H9 (cell line): ENCODE measurements around the gene OR6V1. TPM values are rescaled to one million over a fixed set of nuclear protein-coding genes. Genes with fewer than 3 reads are reported as not detected.

Experiments
- DNase-seq: peaks from one replicate; pipeline ENCODE4 v3.0.0-alpha.2; 2017
- H2AFZ ChIP-seq: one replicate; pipeline ENCODE4 v1.6.1; 2013; ENCODE audit warnings: mild to moderate bottlenecking, low read length, control low read depth, moderate library complexity
- H2AK5ac ChIP-seq: 2 replicates; pipeline ENCODE4 v1.6.1; 2013; ENCODE audit warnings: low read length, control low read depth, mixed read lengths; ENCODE audit not compliant: insufficient read length
- H2BK120ac ChIP-seq: one replicate; pipeline ENCODE4 v1.6.1; 2013; ENCODE audit warnings: low read depth, mild to moderate bottlenecking, low read length, control low read depth, inconsistent platforms; ENCODE audit not compliant: poor library complexity, severe bottlenecking
- H2BK12ac ChIP-seq: 2 replicates; pipeline ENCODE4 v1.6.1; 2013; ENCODE audit warnings: low read length, control low read depth, mixed read lengths, low read depth; ENCODE audit not compliant: insufficient read length
- H2BK15ac ChIP-seq: 2 replicates; pipeline ENCODE4 v1.6.1; 2013; ENCODE audit warnings: low read depth, low read length, control low read depth
- H2BK20ac ChIP-seq: one replicate; pipeline ENCODE4 v1.6.1; 2013; ENCODE audit warnings: low read depth, mild to moderate bottlenecking, low read length, control low read depth, inconsistent platforms; ENCODE audit not compliant: poor library complexity, severe bottlenecking
- H2BK5ac ChIP-seq: 2 replicates; pipeline ENCODE4 v1.6.1; 2013; ENCODE audit warnings: low read length, control low read depth, mixed read lengths; ENCODE audit not compliant: insufficient read length
- H3K14ac ChIP-seq: 2 replicates; pipeline ENCODE4 v1.6.1; 2013; ENCODE audit warnings: low read length, control low read depth; ENCODE audit not compliant: insufficient read depth
- H3K18ac ChIP-seq: 2 replicates; pipeline ENCODE4 v1.6.1; 2013; ENCODE audit warnings: low read depth, mild to moderate bottlenecking, mixed read lengths, low read length, control low read depth; ENCODE audit not compliant: insufficient read length
- H3K23ac ChIP-seq: 2 replicates; pipeline ENCODE4 v1.6.1; 2013; ENCODE audit warnings: low read length, control low read depth, mixed read lengths, low read depth; ENCODE audit not compliant: insufficient read length
- H3K23me2 ChIP-seq: 2 replicates; pipeline ENCODE4 v1.6.1; 2013; ENCODE audit warnings: low read depth, mild to moderate bottlenecking, mixed read lengths, low read length, control low read depth; ENCODE audit not compliant: insufficient read length, poor library complexity, severe bottlenecking
- H3K27ac ChIP-seq: 2 replicates; pipeline ENCODE4 v1.5.1; 2013; ENCODE audit warnings: low read length, control low read depth, mixed read lengths, low read depth; ENCODE audit not compliant: insufficient read length
- H3K27me3 ChIP-seq: 2 replicates; pipeline ENCODE4 v1.6.1; 2013; ENCODE audit warnings: low read length, control low read depth, inconsistent platforms; ENCODE audit not compliant: insufficient read depth
- H3K4ac ChIP-seq: 2 replicates; pipeline ENCODE4 v1.6.1; 2013; ENCODE audit warnings: low read depth, mild to moderate bottlenecking, control low read depth, inconsistent platforms, low read length, moderate library complexity
- H3K4me1 ChIP-seq: 2 replicates; pipeline ENCODE4 v1.6.1; 2013; ENCODE audit warnings: low read length, control low read depth, inconsistent platforms; ENCODE audit not compliant: insufficient read depth
- H3K4me2 ChIP-seq: 2 replicates; pipeline ENCODE4 v1.6.1; 2013; ENCODE audit warnings: low read length, control low read depth, mixed read lengths; ENCODE audit not compliant: insufficient read length, insufficient read depth
- H3K56ac ChIP-seq: 2 replicates; pipeline ENCODE4 v1.6.1; 2013; ENCODE audit warnings: low read depth, mild to moderate bottlenecking, mixed read lengths, low read length, control low read depth; ENCODE audit not compliant: insufficient read length
- H3K79me1 ChIP-seq: 2 replicates; pipeline ENCODE4 v1.6.1; 2013; ENCODE audit warnings: low read depth, mild to moderate bottlenecking, moderate library complexity, low read length, control low read depth, inconsistent platforms; ENCODE audit not compliant: insufficient read depth, poor library complexity, severe bottlenecking
- H3K79me2 ChIP-seq: 2 replicates; pipeline ENCODE4 v1.6.1; 2013; ENCODE audit warnings: low read length, control low read depth, inconsistent platforms; ENCODE audit not compliant: insufficient read depth
- H3K9ac ChIP-seq: 2 replicates; pipeline ENCODE4 v1.6.1; 2013; ENCODE audit warnings: low read length, control low read depth, mixed read lengths; ENCODE audit not compliant: insufficient read length; ENCODE audit errors: extremely low read depth
- H3K9me3 ChIP-seq: one replicate; pipeline ENCODE4 v1.6.1; 2013; ENCODE audit warnings: low read depth, low read length, inconsistent platforms; ENCODE audit not compliant: control insufficient read depth
- H3T11ph ChIP-seq: one replicate; pipeline ENCODE4 v1.6.1; 2013; ENCODE audit warnings: mild to moderate bottlenecking, low read length, control low read depth, inconsistent platforms
- H4K20me1 ChIP-seq: one replicate; pipeline ENCODE4 v1.6.1; 2013; ENCODE audit not compliant: control insufficient read depth, insufficient read length, insufficient read depth
- H4K5ac ChIP-seq: 2 replicates; pipeline ENCODE4 v1.6.1; 2013; ENCODE audit warnings: low read depth, mild to moderate bottlenecking, mixed read lengths, low read length, control low read depth; ENCODE audit not compliant: insufficient read length
- H4K8ac ChIP-seq: replicated peaks from 2 replicates; pipeline ENCODE4 v1.6.1; 2013; ENCODE audit warnings: low read length, control low read depth, mixed read lengths, low read depth; ENCODE audit not compliant: insufficient read length
- H4K91ac ChIP-seq: 2 replicates; pipeline ENCODE4 v1.6.1; 2013; ENCODE audit warnings: low read depth, mild to moderate bottlenecking, moderate library complexity, mixed read lengths, low read length, control low read depth; ENCODE audit not compliant: insufficient read length
- H3K27ac Mint-ChIP-seq, 3 experiments: 2 replicates in 2 of 3; 3 replicates in 1 of 3; pipeline ENCODE4 v1.8.0; 2020 to 2021; ENCODE audit warnings: mixed read lengths in 3 of 3, mild to moderate bottlenecking in 1 of 3, moderate library complexity in 1 of 3
- H3K27me3 Mint-ChIP-seq: 2 replicates; pipeline ENCODE4 v1.8.0; 2021; ENCODE audit warnings: low read depth, mild to moderate bottlenecking, moderate library complexity, mixed read lengths
- H3K36me3 Mint-ChIP-seq, 3 experiments: 2 replicates in 2 of 3; 3 replicates in 1 of 3; pipeline ENCODE4 v1.8.0; 2020 to 2021; ENCODE audit warnings: low read depth in 3 of 3, mixed read lengths in 3 of 3; ENCODE audit not compliant: insufficient read depth in 1 of 3
- H3K4me1 Mint-ChIP-seq, 2 experiments: 2 replicates each; pipeline ENCODE4 v1.8.0; 2020; ENCODE audit warnings: mixed read lengths in 2 of 2
- H3K4me3 Mint-ChIP-seq, 2 experiments: 2 replicates in 1 of 2; 3 replicates in 1 of 2; pipeline ENCODE4 v1.8.0; 2020 to 2021; ENCODE audit warnings: mild to moderate bottlenecking in 2 of 2, mixed read lengths in 2 of 2, moderate library complexity in 1 of 2
- H3K9me3 Mint-ChIP-seq, 2 experiments: 2 replicates in 1 of 2; 3 replicates in 1 of 2; pipeline ENCODE4 v1.8.0; 2020; ENCODE audit warnings: mild to moderate bottlenecking in 2 of 2, mixed read lengths in 2 of 2, moderate library complexity in 1 of 2
- total RNA-seq: library from RNA; stranded (reverse); gene quantifications from 2 replicates; pipeline ENCODE4 v1.2.1, GENCODE V29; 2021
- TF ChIP-seq, protein P1 (sequence below): fragments of 200-600 bp; sonication (generic); conservative IDR thresholded peaks from 3 replicates; pipeline ENCODE4 v1.8.0; 2021; ENCODE audit warnings: antibody characterized with exemption, mild to moderate bottlenecking

The OR6V1 gene
- total RNA-seq, 1 experiment from 2014 or later: not detected

DNA sequence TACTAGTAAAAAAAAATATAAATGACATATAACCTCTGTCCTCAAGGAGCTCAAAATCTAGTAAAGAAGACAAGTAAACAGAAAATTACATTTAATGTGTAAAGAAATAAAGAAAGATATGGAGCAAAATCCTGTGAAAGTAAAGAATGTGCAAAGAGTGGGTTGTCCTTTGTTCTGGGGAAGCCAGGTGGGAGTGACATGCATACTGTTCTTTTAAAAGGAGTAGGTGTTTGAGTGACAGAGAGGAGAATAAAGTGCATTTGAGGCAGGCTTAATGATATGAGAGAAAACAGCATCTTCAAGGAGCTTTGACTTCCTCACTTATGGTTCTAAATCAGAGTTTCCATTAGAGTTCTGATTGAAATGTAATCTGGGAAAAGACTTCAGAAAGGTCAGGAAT, 22.0 kb downstream of the OR6V1 start:
- Histone ChIP-seq H3K4me2 (no peak overlapping the region), H3K79me1 (no peaks in the 10 kb centered on the region), H2BK120ac (no peak overlapping the region), H3K56ac (no peak overlapping the region), H3K14ac (no peak overlapping the region), H3K27me3 (no peaks in the 10 kb centered on the region), H3K79me2 (no peaks in the 10 kb centered on the region), H4K8ac (no peak overlapping the region), H2BK15ac (no peak overlapping the region), H2BK20ac (no peak overlapping the region), H3K9me3 (no peaks in the 10 kb centered on the region), H3K23ac (no peak overlapping the region), H4K91ac (no peak overlapping the region), H4K5ac (no peak overlapping the region), H3T11ph (no peak overlapping the region), H3K4ac (no peak overlapping the region), H3K23me2 (no peaks in the 10 kb centered on the region), H3K27ac (no peak overlapping the region), H2BK12ac (no peak overlapping the region), H2AFZ (no peak overlapping the region), H2BK5ac (no peak overlapping the region), H3K18ac (no peak overlapping the region), H3K9ac (no peak overlapping the region), H4K20me1 (no peaks in the 10 kb centered on the region), H3K4me1 (no peaks in the 10 kb centered on the region; the same call in 1 of the 2 replicates), H2AK5ac (no peak overlapping the region)
- no peak for DNase-seq
- Mint-ChIP-seq H3K36me3 (no peaks in the 10 kb centered on the region), H3K27ac (no peak overlapping the region), H3K27me3 (no peaks in the 10 kb centered on the region; the same call in 1 of the 2 replicates), H3K9me3 (peaks cover 0 to 3% of the 10 kb centered on the region in 2 experiments; a peak in 2 of 5 replicates), H3K4me3 (no peak overlapping the region), H3K4me1 (peaks cover 21 to 23% of the 10 kb centered on the region in 2 experiments)
- TF ChIP-seq, protein P1, sequence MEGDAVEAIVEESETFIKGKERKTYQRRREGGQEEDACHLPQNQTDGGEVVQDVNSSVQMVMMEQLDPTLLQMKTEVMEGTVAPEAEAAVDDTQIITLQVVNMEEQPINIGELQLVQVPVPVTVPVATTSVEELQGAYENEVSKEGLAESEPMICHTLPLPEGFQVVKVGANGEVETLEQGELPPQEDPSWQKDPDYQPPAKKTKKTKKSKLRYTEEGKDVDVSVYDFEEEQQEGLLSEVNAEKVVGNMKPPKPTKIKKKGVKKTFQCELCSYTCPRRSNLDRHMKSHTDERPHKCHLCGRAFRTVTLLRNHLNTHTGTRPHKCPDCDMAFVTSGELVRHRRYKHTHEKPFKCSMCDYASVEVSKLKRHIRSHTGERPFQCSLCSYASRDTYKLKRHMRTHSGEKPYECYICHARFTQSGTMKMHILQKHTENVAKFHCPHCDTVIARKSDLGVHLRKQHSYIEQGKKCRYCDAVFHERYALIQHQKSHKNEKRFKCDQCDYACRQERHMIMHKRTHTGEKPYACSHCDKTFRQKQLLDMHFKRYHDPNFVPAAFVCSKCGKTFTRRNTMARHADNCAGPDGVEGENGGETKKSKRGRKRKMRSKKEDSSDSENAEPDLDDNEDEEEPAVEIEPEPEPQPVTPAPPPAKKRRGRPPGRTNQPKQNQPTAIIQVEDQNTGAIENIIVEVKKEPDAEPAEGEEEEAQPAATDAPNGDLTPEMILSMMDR: no peak
